MCF 10A (cell line): Measurements from ENCODE around the gene VASP. TPM values are rescaled to one million over a fixed set of nuclear protein-coding genes. Genes with fewer than 3 reads are reported as not detected.
A peak's percentile ranks its signal among the peaks of the same experiment; 100 is the strongest.

Source experiments
- BruUV-seq: library from RNA; stranded (reverse); fragments of 400-500 nt; replicated peaks from 2 replicates; lab custom pipeline; 2021; lab: Mats Ljungman, UMichigan
- CTCF ChIA-PET: fragments of 300-600 bp; sonication (Branson Sonifier 250); formaldehyde crosslinking; extraction: SDS; loops from one replicate; lab custom pipeline; 2021; ENCODE audit warnings: antibody characterized with exemption, inconsistent platforms; lab: Yijun Ruan, JAX
- POLR2A ChIA-PET: fragments of 300-600, 350-650 bp; sonication (Branson Sonifier 250); formaldehyde crosslinking; extraction: SDS; loops from one replicate; lab custom pipeline; 2020; ENCODE audit warnings: antibody characterized with exemption, inconsistent platforms; lab: Yijun Ruan, JAX
- DNase-seq: peaks from one replicate; pipeline ENCODE4 v3.0.0-alpha.2; 2018; ENCODE audit not compliant: unreplicated experiment
- H3K27ac Mint-ChIP-seq: one replicate; pipeline ENCODE4 v1.8.0; 2022; ENCODE audit warnings: mild to moderate bottlenecking, low read depth, mixed read lengths; ENCODE audit not compliant: unreplicated experiment
- H3K27me3 Mint-ChIP-seq: one replicate; pipeline ENCODE4 v1.8.0; 2022; ENCODE audit warnings: mixed read lengths; ENCODE audit not compliant: insufficient read depth, unreplicated experiment
- H3K36me3 Mint-ChIP-seq: one replicate; pipeline ENCODE4 v1.8.0; 2022; ENCODE audit warnings: mild to moderate bottlenecking, moderate library complexity, mixed read lengths; ENCODE audit not compliant: insufficient read depth, unreplicated experiment
- H3K4me1 Mint-ChIP-seq: one replicate; pipeline ENCODE4 v1.8.0; 2022; ENCODE audit warnings: mixed read lengths; ENCODE audit not compliant: insufficient read depth, unreplicated experiment
- H3K4me3 Mint-ChIP-seq: one replicate; pipeline ENCODE4 v1.8.0; 2022; ENCODE audit warnings: mild to moderate bottlenecking, moderate library complexity, mixed read lengths; ENCODE audit not compliant: unreplicated experiment
- H3K9me3 Mint-ChIP-seq: one replicate; pipeline ENCODE4 v1.8.0; 2022; ENCODE audit warnings: mixed read lengths; ENCODE audit not compliant: unreplicated experiment
- CTCF ChIP-seq: fragments of 200-600 bp; IDR thresholded peaks from one replicate; pipeline ENCODE4 v1.8.0; 2022; ENCODE audit warnings: antibody characterized with exemption, mild to moderate bottlenecking; ENCODE audit not compliant: unreplicated experiment
- intact Hi-C: fragments of 100-400 bp; cut with micrococcal nuclease; formaldehyde crosslinking; loops from 2 replicates; pipeline ENCODE4 v1.14.1; 2022
- total RNA-seq: library from RNA; stranded (reverse); gene quantifications from 2 replicates; pipeline ENCODE4 v1.2.3, GENCODE V29; 2022

The VASP gene
- total RNA-seq, 1 experiment from 2014 or later = 178 TPM

GRCh38 chr19:45498411-45499195 is 8.7 kb upstream of the VASP start, which contains the start of gene PPM1N:
TSS of gene PPM1N (plus strand) at chr19:45498443. CDS start at chr19:45498473, 30 bp downstream.
- Mint-ChIP-seq H3K9me3 (no peaks in the 10 kb centered on the region), H3K4me1 (peaks cover 13% of the 10 kb centered on the region)
- CTCF ChIA-PET = interaction anchor here (1.6 to 3.1 kb wide), 2 partner anchors 12 to 13 kb away, joined by 8 to 16 read pairs; no protein-coding TSS in a partner anchor

DNA sequence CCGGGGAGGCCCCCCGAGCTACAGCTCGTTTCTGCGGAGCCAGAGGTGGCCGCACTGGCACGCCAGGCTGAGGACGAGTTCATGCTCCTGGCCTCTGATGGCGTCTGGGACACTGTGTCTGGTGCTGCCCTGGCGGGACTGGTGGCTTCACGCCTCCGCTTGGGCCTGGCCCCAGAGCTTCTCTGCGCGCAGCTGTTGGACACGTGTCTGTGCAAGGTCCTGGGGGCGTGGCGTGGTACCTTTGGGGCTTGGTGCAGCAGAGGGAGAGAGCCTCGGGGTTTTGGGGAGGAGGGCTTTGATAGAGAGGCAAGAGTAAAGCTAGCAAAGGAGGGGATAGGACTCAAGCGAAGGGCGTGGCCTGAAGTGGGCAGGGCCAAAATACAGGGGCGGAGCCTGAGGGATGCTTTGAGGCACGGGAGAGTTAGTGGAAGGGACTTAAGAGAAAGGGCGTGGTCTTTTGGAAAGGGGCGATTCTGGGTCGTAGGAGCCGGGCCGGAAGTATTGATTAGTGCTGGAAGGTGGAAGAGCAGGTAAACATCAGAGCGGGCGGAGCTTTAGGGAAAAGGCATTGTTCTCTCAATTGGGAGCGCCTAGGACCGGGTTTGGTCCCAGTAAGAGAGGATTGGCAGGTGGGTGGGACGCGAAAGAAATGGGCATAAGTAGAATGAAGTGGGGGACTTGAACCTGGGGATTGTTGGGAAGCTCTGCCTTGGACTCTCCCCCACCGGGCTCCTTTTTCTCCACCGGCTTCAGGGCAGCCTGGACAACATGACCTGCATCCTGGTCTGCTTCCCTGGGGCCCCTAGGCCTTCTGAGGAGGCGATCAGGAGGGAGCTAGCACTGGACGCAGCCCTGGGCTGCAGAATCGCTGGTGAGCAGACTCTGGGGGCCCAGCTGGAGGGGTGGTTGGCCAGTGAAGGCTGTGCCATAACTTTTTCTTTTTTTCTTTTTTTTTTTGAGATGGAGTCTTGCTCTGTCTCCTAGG is 7.8 kb upstream of the VASP start:
- BruUV-seq = no TSS peak
- TF ChIP-seq CTCF = no peak
- ChIA-PET POLR2A (interaction anchor here (0.5 kb wide), 1 partner anchor 45 kb away, joined by 4 read pairs; no protein-coding TSS in a partner anchor), CTCF (interaction anchor here (0.7 to 3.1 kb wide), 3 partner anchors 9 to 96 kb away, joined by 3 to 16 read pairs (median 3); no protein-coding TSS in a partner anchor)
- Mint-ChIP-seq H3K27ac (no peak overlapping the region), H3K9me3 (no peaks in the 10 kb centered on the region), H3K36me3 (no peaks in the 10 kb centered on the region), H3K4me3 (no peak overlapping the region), H3K27me3 (no peaks in the 10 kb centered on the region), H3K4me1 (peaks cover 13% of the 10 kb centered on the region)
- intact Hi-C loops = no loop called here
- peak; percentile 21 for DNase-seq

More at GRCh38 chr19:45498411-45499195, 8.7 kb upstream of the VASP start, which contains the start of gene PPM1N:
- no peak for TF ChIP-seq CTCF
- BruUV-seq = no TSS peak
- POLR2A ChIA-PET = interaction anchor here (0.6 kb wide), 1 partner anchor 125 kb away, joined by 4 read pairs; no protein-coding TSS in a partner anchor
- Mint-ChIP-seq H3K36me3 (no peaks in the 10 kb centered on the region), H3K27ac (peak within 1 kb of the TSS; percentile 24), H3K27me3 (no peaks in the 10 kb centered on the region), H3K4me3 (peak within 1 kb of the TSS; percentile 75)
- no peak for DNase-seq
- intact Hi-C loops = no loop called here

- H3K36me3 Mint-ChIP-seq = no peaks in the 10 kb centered on the region
- CTCF ChIA-PET = interaction anchor here (0.6 to 3.1 kb wide), 2 partner anchors 16 to 91 kb away, joined by 3 to 16 read pairs; no protein-coding TSS in a partner anchor
- POLR2A ChIA-PET = no interaction called here
- H3K4me3 Mint-ChIP-seq = no peak overlapping the region
- H3K9me3 Mint-ChIP-seq = no peaks in the 10 kb centered on the region
- no peak for DNase-seq
- TF ChIP-seq CTCF = no peak
- no TSS peak for BruUV-seq
- H3K27ac Mint-ChIP-seq = no peak overlapping the region
- peaks cover 25% of the 10 kb centered on the region for H3K4me1 Mint-ChIP-seq
- intact Hi-C loops = no loop called here
- H3K27me3 Mint-ChIP-seq = no peaks in the 10 kb centered on the region
Observed at GRCh38 chr19:45500918-45501729, 6.2 kb upstream of the VASP start.
